KBM-7 (cell line): Measurements from ENCODE around the gene PDZD4.
A peak's percentile ranks its signal among the peaks of the same experiment; 100 is the strongest.

Source experiments
- DNase-seq: peaks from one replicate; pipeline ENCODE4 v3.0.0-alpha.2; 2015
- in situ Hi-C: fragments of 300-500 bp; cut with MboI; formaldehyde crosslinking; loops from 2 replicates; pipeline ENCODE4 v1.14.3; 2020; ENCODE audit warnings: low sequenced_read_pairs, low pct_unique_long_range_greater_than_20kb, mixed read lengths

Gene PDZD4

GRCh38 chrX:153848325-153848724, 18.0 kb upstream of the PDZD4 start:
- DNase-seq, result no peak
- in situ Hi-C loops, result no loop called here

- no peak for DNase-seq
- in situ Hi-C loops, result no loop called here
These were observed 15.5 kb upstream of the PDZD4 start for GRCh38 chrX:153845842-153846241.

- in situ Hi-C loops, result no loop called here
- DNase-seq, result no peak
These were observed 14.9 kb upstream of the PDZD4 start for GRCh38 chrX:153845195-153845594.

GRCh38 chrX:153844509-153845082, 14.3 kb upstream of the PDZD4 start:
- no peak for DNase-seq
- in situ Hi-C loops, result no loop called here

GRCh38 chrX:153836921-153837320, 6.6 kb upstream of the PDZD4 start:
- DNase-seq, result no peak
- in situ Hi-C loops, result no loop called here

GRCh38 chrX:153832728-153833127, 2.4 kb upstream of the PDZD4 start:
- DNase-seq, result no peak
- in situ Hi-C loops, result no loop called here

- peak; percentile 43 for DNase-seq
- in situ Hi-C loops, result no loop called here
These were observed 1.2 kb upstream of the PDZD4 start for GRCh38 chrX:153831429-153832150.

- in situ Hi-C loops, result no loop called here
- no peak for DNase-seq
These were observed 490 bp upstream of the PDZD4 start for GRCh38 chrX:153830640-153831428.

- DNase-seq, result no peak
- in situ Hi-C loops, result no loop called here
These were observed 870 bp downstream of the PDZD4 start for GRCh38 chrX:153829549-153829798.

- in situ Hi-C loops, result no loop called here
These were observed 1.4 kb downstream of the PDZD4 start for GRCh38 chrX:153828723-153829548.

GRCh38 chrX:153828308-153828707, 2.0 kb downstream of the PDZD4 start:
- DNase-seq, result no peak
- in situ Hi-C loops, result no loop called here

More at GRCh38 chrX:153828723-153829548, 1.4 kb downstream of the PDZD4 start:
- no peak for DNase-seq

- no peak for DNase-seq
- in situ Hi-C loops, result no loop called here
These were observed 2.4 kb downstream of the PDZD4 start for GRCh38 chrX:153827903-153828302.

- DNase-seq, result no peak
- in situ Hi-C loops, result no loop called here
These were observed 3.3 kb downstream of the PDZD4 start for GRCh38 chrX:153827016-153827415.

GRCh38 chrX:153825042-153825441, 5.3 kb downstream of the PDZD4 start:
- in situ Hi-C loops, result no loop called here
- DNase-seq, result no peak

GRCh38 chrX:153824348-153824747, 6.0 kb downstream of the PDZD4 start:
- in situ Hi-C loops, result no loop called here
- DNase-seq, result no peak

- in situ Hi-C loops, result no loop called here
These were observed 9.3 kb downstream of the PDZD4 start for GRCh38 chrX:153821066-153821465.

GRCh38 chrX:153820601-153821000, 9.7 kb downstream of the PDZD4 start:
- in situ Hi-C loops, result no loop called here
- no peak for DNase-seq

More at GRCh38 chrX:153821066-153821465, 9.3 kb downstream of the PDZD4 start:
- no peak for DNase-seq

- DNase-seq, result no peak
- in situ Hi-C loops, result no loop called here
These were observed 10.8 kb downstream of the PDZD4 start for GRCh38 chrX:153819384-153820040.
